ENCODE measurements around the gene TMEM44. TPM values are rescaled to one million over a fixed set of nuclear protein-coding genes. Genes with fewer than 3 reads are reported as not detected.

Gene TMEM44
- total and polyA plus RNA-seq, 9 of the 15 experiments (the other 6 are each of a cell fraction or from before 2014, with no cell fraction given) = 0.53 to 18.1 (median 11.3) TPM

GRCh38 chr3:194574639-194575483 lies 58.4 kb downstream of the TMEM44 start (continued):
- TF ChIP-seq UBTF (IDR thresholded peaks at IDR 0.05; ENCODE audit: borderline replicate concordance in 1 of 2, low read depth in 2 of 2, low read length in 2 of 2) (no peak), ZNF764 (CRISPR knock-in tag; IDR thresholded peaks at IDR 0.05; ENCODE audit: low read depth) (no peak), CBFB (CRISPR knock-in tag; IDR thresholded peaks at IDR 0.05) (no peak), NCOA4 (IDR thresholded peaks at IDR 0.05; ENCODE audit: partially characterized antibody) (no peak), MCM5 (IDR thresholded peaks at IDR 0.05; ENCODE audit: low read depth) (no peak), ZC3H8 (IDR thresholded peaks at IDR 0.05) (no peak), GATAD2A (IDR thresholded peaks at IDR 0.05) (0 out of 2 replicates have a peak, but pooled peaks have one; percentile 44), PTTG1 (tag; IDR thresholded peaks at IDR 0.05; ENCODE audit: low read depth) (no peak), ZNF79 (CRISPR knock-in tag; IDR thresholded peaks at IDR 0.05; ENCODE audit: low read depth) (no peak), SMARCC2 (IDR thresholded peaks at IDR 0.05; ENCODE audit: low read depth) (peak; percentile 81; the same call in 1 of the 2 replicates), GTF3C2 (IDR thresholded peaks at IDR 0.05; ENCODE audit: borderline replicate concordance, extremely low read depth, insufficient read length) (no peak), MAFG (tag; conservative IDR thresholded peaks at IDR 0.05) (peak; percentile 65), ZNF316 (IDR thresholded peaks at IDR 0.05) (no peak), GATA2 (CRISPR knock-in tag; IDR thresholded peaks at IDR 0.05) (peak; percentile 19), RAD21 (CRISPR knock-in tag; conservative IDR thresholded peaks at IDR 0.05 in 1 of 2, IDR thresholded peaks at IDR 0.05 in 1 of 2) (0 out of 4 replicates have a peak, but pooled peaks of 1 of the 2 experiments have one; percentile 3), TRIM24 (IDR thresholded peaks at IDR 0.05) (peak; percentile 26 to 35; a peak in 1 of 4 replicates), THRB (CRISPR knock-in tag; conservative IDR thresholded peaks at IDR 0.05) (no peak), ZNF224 (CRISPR knock-in tag; IDR thresholded peaks at IDR 0.05) (no peak), ZNF551 (CRISPR knock-in tag; IDR thresholded peaks at IDR 0.05) (no peak), MAZ (CRISPR knock-in tag; conservative IDR thresholded peaks at IDR 0.05 in 1 of 2, IDR thresholded peaks at IDR 0.05 in 1 of 2) (no peak; a peak in 1 of 4 replicates), RCOR1 (IDR thresholded peaks at IDR 0.05; ENCODE audit: borderline replicate concordance in 1 of 2, low read depth in 2 of 2, low read length in 2 of 2) (peak; percentile 91 to 96)
